ENCODE measurements around the gene CCDC57. TPM values are rescaled to one million over a fixed set of nuclear protein-coding genes. Genes with fewer than 3 reads are reported as not detected.

CCDC57 gene
- total RNA-seq, 4 donors from 2014 or later: 27.1 to 79.9 (median 50.9) TPM

DNA sequence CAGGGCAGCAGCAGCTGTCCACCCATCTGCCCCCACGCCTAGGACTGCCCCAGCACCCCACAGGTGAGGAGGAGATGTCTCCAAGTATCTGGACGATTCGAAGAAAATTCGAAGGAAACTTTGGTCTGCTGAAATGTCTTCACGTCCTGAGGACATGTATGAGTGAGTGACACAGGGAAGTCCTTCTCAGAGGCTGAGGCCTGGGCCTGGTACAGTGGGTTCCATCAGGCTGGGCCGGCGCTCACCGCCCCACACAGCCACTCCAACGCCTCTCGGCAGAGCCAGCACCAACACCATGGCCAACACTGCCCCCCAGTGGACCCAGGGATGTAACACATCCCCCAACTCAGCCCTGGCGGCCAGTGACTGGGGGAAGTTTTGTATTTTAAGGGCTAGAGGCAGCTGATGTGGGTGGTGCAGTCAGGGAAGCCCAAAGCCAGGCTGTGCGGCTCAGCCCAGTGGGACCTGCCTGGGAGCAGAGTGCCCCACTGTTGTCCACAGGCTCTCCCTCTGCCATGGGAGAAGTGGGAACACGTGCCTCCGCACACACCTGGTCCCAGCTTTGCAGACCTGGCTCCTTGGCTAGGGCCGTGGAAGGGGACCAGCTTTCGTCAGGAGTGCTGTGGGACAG is 58.8 kb downstream of the CCDC57 start:
- peak; percentile 87 to 90 for DNase-seq
- Histone ChIP-seq H3K9me3 (no peaks in the 10 kb centered on the region), H3K4me3 (replicated peaks in 1 of 3) (no peak overlapping the region), H3K27me3 (no peaks in the 10 kb centered on the region), H3K27ac (no peak overlapping the region), H3K36me3 (no peaks in the 10 kb centered on the region), H3K4me1 (peaks cover 0 to 3% of the 10 kb centered on the region in 2 donors)
- TF ChIP-seq POLR2A (IDR thresholded peaks at IDR 0.05): no peak
- TF ChIP-seq, protein P1, sequence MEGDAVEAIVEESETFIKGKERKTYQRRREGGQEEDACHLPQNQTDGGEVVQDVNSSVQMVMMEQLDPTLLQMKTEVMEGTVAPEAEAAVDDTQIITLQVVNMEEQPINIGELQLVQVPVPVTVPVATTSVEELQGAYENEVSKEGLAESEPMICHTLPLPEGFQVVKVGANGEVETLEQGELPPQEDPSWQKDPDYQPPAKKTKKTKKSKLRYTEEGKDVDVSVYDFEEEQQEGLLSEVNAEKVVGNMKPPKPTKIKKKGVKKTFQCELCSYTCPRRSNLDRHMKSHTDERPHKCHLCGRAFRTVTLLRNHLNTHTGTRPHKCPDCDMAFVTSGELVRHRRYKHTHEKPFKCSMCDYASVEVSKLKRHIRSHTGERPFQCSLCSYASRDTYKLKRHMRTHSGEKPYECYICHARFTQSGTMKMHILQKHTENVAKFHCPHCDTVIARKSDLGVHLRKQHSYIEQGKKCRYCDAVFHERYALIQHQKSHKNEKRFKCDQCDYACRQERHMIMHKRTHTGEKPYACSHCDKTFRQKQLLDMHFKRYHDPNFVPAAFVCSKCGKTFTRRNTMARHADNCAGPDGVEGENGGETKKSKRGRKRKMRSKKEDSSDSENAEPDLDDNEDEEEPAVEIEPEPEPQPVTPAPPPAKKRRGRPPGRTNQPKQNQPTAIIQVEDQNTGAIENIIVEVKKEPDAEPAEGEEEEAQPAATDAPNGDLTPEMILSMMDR (IDR thresholded peaks at IDR 0.05): peak; percentile 76 to 99 (median 94)
- WGBS, 2 donors: 37 to 38% methylated on average over 10 to 12 of the region's 16 CpGs
- intact Hi-C loops (cut with DNase I): loop anchor here (2.0 to 5.0 kb wide), 2 partner anchors 123 to 197 kb away; partner anchors contain the start of gene RAC3

DNA sequence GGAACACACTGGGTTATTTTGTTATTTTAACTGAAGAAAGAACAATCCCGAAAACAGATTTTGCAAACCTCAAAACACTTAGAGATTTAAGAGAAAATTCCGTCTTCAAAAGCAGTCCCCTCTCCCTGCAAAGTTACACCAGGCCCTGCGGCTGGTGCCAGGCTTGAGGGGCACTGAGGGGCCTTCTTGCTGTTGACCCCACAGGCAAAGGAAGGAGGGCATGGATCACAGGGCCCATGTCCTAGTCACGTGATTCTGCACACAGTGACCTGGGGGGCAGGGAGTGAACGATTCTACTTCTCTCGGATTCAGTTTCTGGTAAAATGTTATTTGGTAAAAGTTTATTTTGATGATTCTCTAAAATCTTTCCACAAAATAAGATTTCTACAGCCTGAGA is 59.3 kb downstream of the CCDC57 start:
- Histone ChIP-seq H3K36me3 (no peaks in the 10 kb centered on the region), H3K4me3 (replicated peaks in 1 of 3) (no peak overlapping the region), H3K27ac (no peak overlapping the region), H3K4me1 (peaks cover 0 to 3% of the 10 kb centered on the region in 2 donors), H3K9me3 (no peaks in the 10 kb centered on the region), H3K27me3 (no peaks in the 10 kb centered on the region)
- 85 to 88% methylated on average over 6 of the region's 6 CpGs for WGBS, 2 donors
- no peak for TF ChIP-seq POLR2A (IDR thresholded peaks at IDR 0.05)
- TF ChIP-seq, protein P1 (IDR thresholded peaks at IDR 0.05): no peak
- DNase-seq: no peak
- intact Hi-C loops (cut with DNase I): loop anchor here (2.0 to 5.0 kb wide), 2 partner anchors 122 to 196 kb away; partner anchors contain the start of gene RAC3

DNA sequence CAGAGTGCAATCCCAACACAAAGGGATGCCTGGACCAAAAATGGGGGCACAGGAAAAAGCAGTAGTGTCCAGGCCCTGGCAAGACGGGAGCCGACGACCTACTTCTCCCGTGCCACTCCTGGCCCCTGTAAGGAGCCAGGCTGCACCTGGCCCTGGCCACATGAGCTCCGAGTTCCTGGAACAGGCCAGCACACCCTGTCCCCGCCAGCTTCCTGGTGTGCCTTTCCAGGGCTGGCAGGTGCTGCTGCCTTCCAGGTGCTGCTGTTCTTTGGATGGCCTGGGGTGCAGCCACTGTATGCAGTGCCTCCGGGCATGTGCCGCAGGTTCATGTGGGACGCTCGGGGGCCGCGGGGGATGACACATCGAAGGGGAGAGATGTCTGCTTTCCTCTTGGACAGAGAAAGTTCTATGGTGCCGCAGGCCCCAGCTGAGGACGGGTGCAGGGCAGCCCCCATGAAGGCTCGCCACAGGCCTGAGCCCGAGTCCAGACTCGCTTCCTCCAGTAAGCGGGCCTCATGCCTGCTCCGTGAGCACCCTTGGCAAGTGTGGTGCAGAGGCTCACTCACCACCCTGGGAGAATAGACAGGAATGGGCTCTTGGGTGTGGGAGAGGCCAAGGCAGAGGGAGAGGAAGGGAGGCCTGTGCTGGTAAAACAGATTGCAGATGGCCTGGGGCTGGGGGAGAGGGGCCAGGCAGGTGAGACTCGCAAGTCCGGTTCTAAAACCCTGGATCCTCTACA is 59.9 kb downstream of the CCDC57 start:
- intact Hi-C loops (cut with DNase I): loop anchor here (2.0 to 5.0 kb wide), 2 partner anchors 122 to 195 kb away; partner anchors contain the start of gene RAC3
- H3K4me1 ChIP-seq: peaks cover 0 to 3% of the 10 kb centered on the region in 2 donors
- DNase-seq: no peak
- no peak overlapping the region for H3K4me3 ChIP-seq (replicated peaks in 1 of 3)
- H3K27me3 ChIP-seq: no peaks in the 10 kb centered on the region
- 93 to 94% methylated on average over 11 to 17 of the region's 22 CpGs for WGBS, 2 donors
- TF ChIP-seq POLR2A (IDR thresholded peaks at IDR 0.05): no peak
- TF ChIP-seq, protein P1 (IDR thresholded peaks at IDR 0.05): no peak
- no peaks in the 10 kb centered on the region for H3K36me3 ChIP-seq
- no peaks in the 10 kb centered on the region for H3K9me3 ChIP-seq
- H3K27ac ChIP-seq: no peak overlapping the region

DNA sequence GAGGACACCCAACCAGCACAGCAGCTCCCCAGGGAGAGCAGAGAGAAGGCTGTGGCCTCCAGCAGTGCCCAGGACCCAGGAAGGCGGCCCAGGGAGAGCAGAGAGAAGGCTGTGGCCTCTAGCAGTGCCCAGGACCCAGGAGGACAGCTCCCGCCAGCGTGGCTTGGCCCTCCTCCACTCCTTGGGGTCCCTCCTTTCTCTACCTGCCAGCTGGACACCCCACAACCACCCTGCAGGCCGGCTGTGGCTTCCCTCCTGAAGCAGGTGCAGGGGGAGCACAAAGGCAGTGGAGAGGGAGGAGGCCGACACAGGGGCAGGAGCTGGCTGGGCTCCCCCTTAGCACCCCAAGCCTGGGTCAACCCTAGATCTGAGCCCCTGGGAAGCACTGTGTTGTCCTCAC is 60.5 kb downstream of the CCDC57 start:
- H3K9me3 ChIP-seq: no peaks in the 10 kb centered on the region
- H3K4me1 ChIP-seq: peaks cover 0 to 3% of the 10 kb centered on the region in 2 donors
- no peaks in the 10 kb centered on the region for H3K27me3 ChIP-seq
- intact Hi-C loops (cut with DNase I): loop anchor here (2.0 to 5.0 kb wide), 2 partner anchors 121 to 195 kb away; partner anchors contain the start of gene RAC3
- no peak overlapping the region for H3K4me3 ChIP-seq (replicated peaks in 1 of 3)
- H3K27ac ChIP-seq: no peak overlapping the region
- DNase-seq: no peak
- 98 to 100% methylated on average over 3 to 5 of the region's 5 CpGs for WGBS, 2 donors
- H3K36me3 ChIP-seq: no peaks in the 10 kb centered on the region
- TF ChIP-seq, protein P1 (IDR thresholded peaks at IDR 0.05): no peak
- no peak for TF ChIP-seq POLR2A (IDR thresholded peaks at IDR 0.05)

All from thyroid gland (tissue), 4 donors.